Suprapubic skin (tissue), 4 donors: ENCODE data around the gene MARCHF2.

Source experiments
- EP300 ChIP-seq: sonication (generic); formaldehyde crosslinking; IDR thresholded peaks from one replicate; pipeline ENCODE4 v1.6.1; 2017; ENCODE audit warnings: antibody characterized with exemption
- POLR2AphosphoS5 ChIP-seq, 3 donors: sonication (generic); formaldehyde crosslinking; IDR thresholded peaks; one replicate each; pipeline ENCODE4 v1.6.1; 2017; ENCODE audit warnings: antibody characterized with exemption in 3 of 3
- TF ChIP-seq, protein P1 (sequence below), 2 donors: fragments of 200-600 bp in 1 of 2; fragments of 450-650 bp in 1 of 2; sonication (generic) in 1 of 2; IDR thresholded peaks; one replicate each; pipeline ENCODE4 v1.5.1; 2016 to 2019; ENCODE audit warnings: antibody characterized with exemption in 2 of 2, mild to moderate bottlenecking in 1 of 2, moderate library complexity in 1 of 2

DNA sequence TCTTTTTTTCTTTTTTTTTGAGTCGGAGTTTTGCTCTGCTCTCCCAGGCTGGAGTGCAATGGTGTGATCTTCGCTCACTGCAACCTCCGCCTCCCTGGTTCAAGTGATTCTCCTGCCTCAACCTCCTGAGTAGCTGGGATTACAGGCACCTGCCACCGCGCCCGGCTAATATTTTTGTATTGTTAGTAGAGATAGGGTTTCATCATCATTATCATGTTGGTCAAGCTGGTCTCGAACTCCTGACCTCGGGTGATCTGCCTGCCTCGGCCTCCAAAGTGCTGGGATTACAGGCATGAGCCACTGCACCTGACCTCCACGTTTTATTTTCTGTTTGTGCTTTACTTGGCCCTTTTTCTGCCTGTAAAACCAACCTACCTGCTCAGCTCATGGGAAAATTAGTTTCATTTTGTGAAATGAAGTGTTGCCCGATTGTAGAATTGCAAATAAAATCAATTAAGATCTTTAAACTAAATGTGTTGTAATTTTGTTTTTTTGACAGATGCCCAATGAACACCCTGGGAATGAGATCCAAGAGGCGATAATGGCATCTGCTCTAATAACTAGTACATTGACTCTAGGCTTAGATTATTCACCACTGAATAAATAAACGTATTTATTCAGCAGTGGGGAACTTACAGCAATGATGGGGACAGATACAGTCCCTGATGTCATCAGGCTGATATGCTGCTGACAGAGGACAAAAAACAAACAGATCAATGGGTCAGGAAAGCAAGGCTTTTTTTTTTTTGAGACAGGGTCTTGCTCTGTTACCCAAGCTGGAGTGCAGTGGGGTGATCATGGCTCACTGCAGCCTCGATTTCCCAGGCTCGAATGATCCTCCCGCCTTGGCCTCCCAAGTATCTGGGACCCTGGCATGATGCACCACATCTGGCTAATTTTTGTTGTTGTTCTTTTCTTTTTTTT is 25.2 kb upstream of the MARCHF2 start:
- TF ChIP-seq POLR2AphosphoS5 (IDR thresholded peaks at IDR 0.05) (no peak), EP300 (no peak)
- TF ChIP-seq, protein P1, sequence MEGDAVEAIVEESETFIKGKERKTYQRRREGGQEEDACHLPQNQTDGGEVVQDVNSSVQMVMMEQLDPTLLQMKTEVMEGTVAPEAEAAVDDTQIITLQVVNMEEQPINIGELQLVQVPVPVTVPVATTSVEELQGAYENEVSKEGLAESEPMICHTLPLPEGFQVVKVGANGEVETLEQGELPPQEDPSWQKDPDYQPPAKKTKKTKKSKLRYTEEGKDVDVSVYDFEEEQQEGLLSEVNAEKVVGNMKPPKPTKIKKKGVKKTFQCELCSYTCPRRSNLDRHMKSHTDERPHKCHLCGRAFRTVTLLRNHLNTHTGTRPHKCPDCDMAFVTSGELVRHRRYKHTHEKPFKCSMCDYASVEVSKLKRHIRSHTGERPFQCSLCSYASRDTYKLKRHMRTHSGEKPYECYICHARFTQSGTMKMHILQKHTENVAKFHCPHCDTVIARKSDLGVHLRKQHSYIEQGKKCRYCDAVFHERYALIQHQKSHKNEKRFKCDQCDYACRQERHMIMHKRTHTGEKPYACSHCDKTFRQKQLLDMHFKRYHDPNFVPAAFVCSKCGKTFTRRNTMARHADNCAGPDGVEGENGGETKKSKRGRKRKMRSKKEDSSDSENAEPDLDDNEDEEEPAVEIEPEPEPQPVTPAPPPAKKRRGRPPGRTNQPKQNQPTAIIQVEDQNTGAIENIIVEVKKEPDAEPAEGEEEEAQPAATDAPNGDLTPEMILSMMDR (IDR thresholded peaks at IDR 0.05): no peak
